K562 (cell line): Measurements from ENCODE around the gene CS. TPM values are rescaled to one million over a fixed set of nuclear protein-coding genes. Genes with fewer than 3 reads are reported as not detected.

Experiments
- ATF2 ChIP-seq: sonication (generic); formaldehyde crosslinking; IDR thresholded peaks from 2 replicates; pipeline ENCODE4 v1.8.1; 2022; ENCODE audit warnings: missing genetic modification reagents
- ATF3 ChIP-seq, 2 experiments: fragments of 450-650 bp in 1 of 2; sonication (generic) in 1 of 2; formaldehyde crosslinking in 1 of 2; IDR thresholded peaks in 1 of 2; conservative IDR thresholded peaks in 1 of 2; 2 replicates each; pipeline versions ENCODE4 v1.6.1 to v1.8.1; 2016 to 2023; ENCODE audit warnings: mild to moderate bottlenecking in 2 of 2, moderate library complexity in 2 of 2, inconsistent platforms in 1 of 2, missing genetic modification reagents in 1 of 2
- FOXK1 ChIP-seq: sonication (generic); formaldehyde crosslinking; IDR thresholded peaks from 2 replicates; pipeline ENCODE4 v1.8.0; 2022; ENCODE audit warnings: missing genetic modification reagents, mild to moderate bottlenecking, borderline replicate concordance
- GATAD2B ChIP-seq: fragments of 450-650 bp; IDR thresholded peaks from 2 replicates; pipeline ENCODE4 v1.6.1; 2017; ENCODE audit warnings: mild to moderate bottlenecking, borderline replicate concordance
- HNRNPUL1 ChIP-seq: fragments of 200-400 bp; formaldehyde crosslinking; IDR thresholded peaks from 2 replicates; pipeline ENCODE4 v1.6.1; 2017; ENCODE audit warnings: low read length
- L3MBTL2 ChIP-seq: fragments of 450-650 bp; IDR thresholded peaks from 2 replicates; pipeline ENCODE4 v1.6.1; 2016; ENCODE audit warnings: mild to moderate bottlenecking, moderate library complexity
- MBD1 ChIP-seq: fragments of 250-450 bp; sonication (Bioruptor Pico); IDR thresholded peaks from 2 replicates; pipeline ENCODE4 v1.8.0; 2022; ENCODE audit warnings: inconsistent platforms
- RBM15 ChIP-seq: fragments of 200-400 bp; formaldehyde crosslinking; IDR thresholded peaks from 2 replicates; pipeline ENCODE4 v1.6.1; 2018; ENCODE audit warnings: mild to moderate bottlenecking, low read length, moderate library complexity; ENCODE audit not compliant: insufficient read depth
- SIX5 ChIP-seq, 2 experiments: IDR thresholded peaks; 2 replicates each; pipeline ENCODE4 v1.6.1; 2011; ENCODE audit warnings: low read length in 2 of 2, borderline replicate concordance in 1 of 2, low read depth in 1 of 2, mild to moderate bottlenecking in 1 of 2, moderate library complexity in 1 of 2; ENCODE audit not compliant: insufficient read depth in 1 of 2
- SUPT5H ChIP-seq: fragments of 450-650 bp; IDR thresholded peaks from 2 replicates; pipeline ENCODE4 v1.6.1; 2016
- U2AF2 ChIP-seq: fragments of 200-400 bp; formaldehyde crosslinking; optimal IDR thresholded peaks from 2 replicates; pipeline ENCODE3; 2017; ENCODE audit warnings: low read depth, mild to moderate bottlenecking, low read length
- ZNF764 ChIP-seq: fragments of 250-450 bp; sonication (Bioruptor Pico); IDR thresholded peaks from 2 replicates; pipeline ENCODE4 v1.4.0; 2020; ENCODE audit warnings: low read depth, mild to moderate bottlenecking, moderate library complexity
- ZNF766 ChIP-seq: fragments of 200-800 bp; sonication (Bioruptor generic); conservative IDR thresholded peaks from 2 replicates; pipeline ENCODE4 v1.6.1; 2016; ENCODE audit warnings: missing genetic modification characterization, missing compliant biosample characterization
- ZNF79 ChIP-seq: fragments of 250-450 bp; sonication (Bioruptor Pico); IDR thresholded peaks from 2 replicates; pipeline ENCODE4 v1.4.0; 2020; ENCODE audit warnings: low read depth, mild to moderate bottlenecking, moderate library complexity
- polyA plus RNA-seq, 8 experiments: library from polyadenylated mRNA; depleted of rRNA in 4 of 8; stranded (reverse) in 5 of 8; unstranded in 3 of 8; fragments of >200 nt; fragmentation: Nextera tagmentation in 2 of 8; fragmentation: Illumina TruSeq in 1 of 8; extraction: Ambion mirVana in 2 of 8; extraction: Trizol in 1 of 8; gene quantifications; 2 replicates each; pipeline versions ENCODE4 v1.2.1 to v1.2.3, GENCODE V29; 2011 to 2014; ENCODE audit warnings: inconsistent platforms in 1 of 8, missing spikeins in 1 of 8
- total RNA-seq, 7 experiments: library from RNA; depleted of rRNA in 6 of 7; stranded (reverse); fragments of >200 nt in 6 of 7; fragmentation: Illumina TruSeq in 2 of 7; extraction: Trizol in 2 of 7; gene quantifications; 2 replicates each; pipeline versions ENCODE4 v1.2.1 to v1.2.3, GENCODE V29; 2011 to 2021; ENCODE audit warnings: low replicate concordance in 1 of 7
- TF ChIP-seq, protein P1 (sequence below): fragments of 250-450 bp; sonication (Bioruptor Pico); IDR thresholded peaks from 2 replicates; pipeline ENCODE4 v1.4.0; 2020; ENCODE audit warnings: borderline replicate concordance
- TF ChIP-seq, protein P2 (sequence below), 3 experiments: IDR thresholded peaks in 2 of 3; conservative IDR thresholded peaks in 1 of 3; 2 replicates each; pipeline ENCODE4 v1.5.1; 2011 to 2012; ENCODE audit warnings: low read length in 3 of 3, mild to moderate bottlenecking in 3 of 3, control low read depth in 2 of 3, improper control_type of control experiment in 1 of 3, inconsistent platforms in 1 of 3, low read depth in 1 of 3, mixed read lengths in 1 of 3, moderate library complexity in 1 of 3; ENCODE audit not compliant: insufficient read depth in 2 of 3

Gene CS
- total and polyA plus RNA-seq, 9 of the 15 experiments (the other 6 are each of a cell fraction or from before 2014, with no cell fraction given): 99.9 to 390 (median 149) TPM

GRCh38 chr12:56300644-56301464 is 724 bp upstream of the CS start (continued):
- TF ChIP-seq ATF3 (IDR thresholded peaks at IDR 0.05) (peak; percentile 78), ATF3 (CRISPR knock-in tag; conservative IDR thresholded peaks at IDR 0.05) (no peak), L3MBTL2 (peak; percentile 78), SUPT5H (peak; percentile 34; the same call in 1 of the 2 replicates), RBM15 (no peak), GATAD2B (0 out of 2 replicates have a peak, but pooled peaks have one; percentile 9), MBD1 (no peak), SIX5 (IDR thresholded peaks at IDR 0.05; ENCODE audit: borderline replicate concordance in 1 of 2, insufficient read depth in 1 of 2, low read depth in 1 of 2, low read length in 2 of 2) (no peak), ZNF79 (CRISPR knock-in tag) (no peak), ZNF766 (CRISPR knock-in tag) (peak; percentile 67), HNRNPUL1 (no peak), FOXK1 (CRISPR knock-in tag) (peak; percentile 75; the same call in 1 of the 2 replicates), U2AF2 (no peak), ATF2 (no peak), ZNF764 (CRISPR knock-in tag) (no peak)
- TF ChIP-seq, protein P1, sequence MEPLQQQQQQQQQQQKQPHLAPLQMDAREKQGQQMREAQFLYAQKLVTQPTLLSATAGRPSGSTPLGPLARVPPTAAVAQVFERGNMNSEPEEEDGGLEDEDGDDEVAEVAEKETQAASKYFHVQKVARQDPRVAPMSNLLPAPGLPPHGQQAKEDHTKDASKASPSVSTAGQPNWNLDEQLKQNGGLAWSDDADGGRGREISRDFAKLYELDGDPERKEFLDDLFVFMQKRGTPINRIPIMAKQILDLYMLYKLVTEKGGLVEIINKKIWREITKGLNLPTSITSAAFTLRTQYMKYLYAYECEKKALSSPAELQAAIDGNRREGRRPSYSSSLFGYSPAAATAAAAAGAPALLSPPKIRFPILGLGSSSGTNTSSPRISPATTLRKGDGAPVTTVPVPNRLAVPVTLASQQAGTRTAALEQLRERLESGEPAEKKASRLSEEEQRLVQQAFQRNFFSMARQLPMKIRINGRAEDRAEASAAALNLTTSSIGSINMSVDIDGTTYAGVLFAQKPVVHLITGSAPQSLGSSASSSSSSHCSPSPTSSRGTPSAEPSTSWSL (CRISPR knock-in tag): no peak
- TF ChIP-seq, protein P2, sequence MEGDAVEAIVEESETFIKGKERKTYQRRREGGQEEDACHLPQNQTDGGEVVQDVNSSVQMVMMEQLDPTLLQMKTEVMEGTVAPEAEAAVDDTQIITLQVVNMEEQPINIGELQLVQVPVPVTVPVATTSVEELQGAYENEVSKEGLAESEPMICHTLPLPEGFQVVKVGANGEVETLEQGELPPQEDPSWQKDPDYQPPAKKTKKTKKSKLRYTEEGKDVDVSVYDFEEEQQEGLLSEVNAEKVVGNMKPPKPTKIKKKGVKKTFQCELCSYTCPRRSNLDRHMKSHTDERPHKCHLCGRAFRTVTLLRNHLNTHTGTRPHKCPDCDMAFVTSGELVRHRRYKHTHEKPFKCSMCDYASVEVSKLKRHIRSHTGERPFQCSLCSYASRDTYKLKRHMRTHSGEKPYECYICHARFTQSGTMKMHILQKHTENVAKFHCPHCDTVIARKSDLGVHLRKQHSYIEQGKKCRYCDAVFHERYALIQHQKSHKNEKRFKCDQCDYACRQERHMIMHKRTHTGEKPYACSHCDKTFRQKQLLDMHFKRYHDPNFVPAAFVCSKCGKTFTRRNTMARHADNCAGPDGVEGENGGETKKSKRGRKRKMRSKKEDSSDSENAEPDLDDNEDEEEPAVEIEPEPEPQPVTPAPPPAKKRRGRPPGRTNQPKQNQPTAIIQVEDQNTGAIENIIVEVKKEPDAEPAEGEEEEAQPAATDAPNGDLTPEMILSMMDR (IDR thresholded peaks at IDR 0.05 in 2 of 3, conservative IDR thresholded peaks at IDR 0.05 in 1 of 3; ENCODE audit: insufficient read depth in 2 of 3, low read depth in 1 of 3, low read length in 3 of 3): no peak
